ENCODE data around the gene ABCA7.

Gene ABCA7

GRCh38 chr19:1004204-1004802 lies 35.6 kb upstream of the ABCA7 start:
- no peak for DNase-seq (ENCODE audit: low read depth in 2 of 2)

DNA sequence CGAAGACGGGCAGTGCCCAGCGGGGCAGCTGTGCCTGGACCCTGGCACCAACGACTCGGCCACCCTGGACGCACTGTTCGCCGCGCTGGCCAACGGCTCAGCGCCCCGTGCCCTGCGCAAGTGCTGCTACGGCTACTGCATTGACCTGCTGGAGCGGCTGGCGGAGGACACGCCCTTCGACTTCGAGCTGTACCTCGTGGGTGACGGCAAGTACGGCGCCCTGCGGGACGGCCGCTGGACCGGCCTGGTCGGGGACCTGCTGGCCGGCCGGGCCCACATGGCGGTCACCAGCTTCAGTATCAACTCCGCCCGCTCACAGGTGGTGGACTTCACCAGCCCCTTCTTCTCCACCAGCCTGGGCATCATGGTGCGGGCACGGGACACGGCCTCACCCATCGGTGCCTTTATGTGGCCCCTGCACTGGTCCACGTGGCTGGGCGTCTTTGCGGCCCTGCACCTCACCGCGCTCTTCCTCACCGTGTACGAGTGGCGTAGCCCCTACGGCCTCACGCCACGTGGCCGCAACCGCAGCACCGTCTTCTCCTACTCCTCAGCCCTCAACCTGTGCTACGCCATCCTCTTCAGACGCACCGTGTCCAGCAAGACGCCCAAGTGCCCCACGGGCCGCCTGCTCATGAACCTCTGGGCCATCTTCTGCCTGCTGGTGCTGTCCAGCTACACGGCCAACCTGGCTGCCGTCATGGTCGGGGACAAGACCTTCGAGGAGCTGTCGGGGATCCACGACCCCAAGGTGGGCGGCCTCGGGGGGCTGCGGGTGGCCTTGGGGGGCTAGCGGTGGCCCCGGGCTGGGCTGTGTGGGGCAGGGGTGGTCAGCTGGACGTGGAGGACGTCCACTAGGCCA lies 34.9 kb upstream of the ABCA7 start:
- DNase-seq (ENCODE audit: low read depth in 2 of 2): no peak

GRCh38 chr19:1006711-1007398 lies 33.1 kb upstream of the ABCA7 start:
- no peak for DNase-seq (ENCODE audit: low read depth in 2 of 2)

- no peak for DNase-seq (ENCODE audit: low read depth in 2 of 2)
Observed at GRCh38 chr19:1007399-1008251, 32.3 kb upstream of the ABCA7 start.

DNA sequence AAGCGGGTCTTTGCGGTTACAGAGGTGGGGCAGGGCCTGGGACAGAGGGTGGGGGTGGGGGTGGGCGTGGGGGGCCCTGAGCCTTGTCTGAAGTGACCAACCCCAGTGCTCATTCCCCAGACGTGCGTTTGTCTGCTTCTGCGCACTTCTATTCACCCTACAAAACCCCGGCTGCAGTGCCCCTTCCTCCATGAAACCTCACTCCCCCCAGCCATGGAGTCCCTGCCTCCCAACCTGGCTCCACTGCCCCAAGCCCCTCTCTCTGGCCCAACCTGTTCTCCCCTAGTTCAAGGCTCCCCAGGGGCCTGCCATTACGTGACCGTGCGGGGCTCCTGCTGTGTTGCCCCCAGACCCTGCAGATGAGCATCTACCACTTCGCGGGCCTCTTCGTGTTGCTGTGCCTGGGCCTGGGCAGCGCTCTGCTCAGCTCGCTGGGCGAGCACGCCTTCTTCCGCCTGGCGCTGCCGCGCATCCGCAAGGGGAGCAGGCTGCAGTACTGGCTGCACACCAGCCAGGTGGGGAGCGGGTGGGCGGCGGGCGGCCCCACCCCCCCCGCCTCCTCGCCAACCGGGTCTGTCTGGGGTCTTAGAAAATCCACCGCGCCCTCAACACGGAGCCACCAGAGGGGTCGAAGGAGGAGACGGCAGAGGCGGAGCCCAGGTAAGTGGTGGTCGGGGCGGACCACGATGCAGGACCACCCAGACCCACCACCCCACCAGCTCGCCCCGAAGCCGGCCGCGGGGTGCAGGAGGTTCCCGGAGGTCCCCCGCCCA lies 31.5 kb upstream of the ABCA7 start:
- no peak for DNase-seq (ENCODE audit: low read depth in 2 of 2)

GRCh38 chr19:1009041-1009980 lies 30.6 kb upstream of the ABCA7 start:
- no peak for DNase-seq (ENCODE audit: low read depth in 2 of 2)

DNA sequence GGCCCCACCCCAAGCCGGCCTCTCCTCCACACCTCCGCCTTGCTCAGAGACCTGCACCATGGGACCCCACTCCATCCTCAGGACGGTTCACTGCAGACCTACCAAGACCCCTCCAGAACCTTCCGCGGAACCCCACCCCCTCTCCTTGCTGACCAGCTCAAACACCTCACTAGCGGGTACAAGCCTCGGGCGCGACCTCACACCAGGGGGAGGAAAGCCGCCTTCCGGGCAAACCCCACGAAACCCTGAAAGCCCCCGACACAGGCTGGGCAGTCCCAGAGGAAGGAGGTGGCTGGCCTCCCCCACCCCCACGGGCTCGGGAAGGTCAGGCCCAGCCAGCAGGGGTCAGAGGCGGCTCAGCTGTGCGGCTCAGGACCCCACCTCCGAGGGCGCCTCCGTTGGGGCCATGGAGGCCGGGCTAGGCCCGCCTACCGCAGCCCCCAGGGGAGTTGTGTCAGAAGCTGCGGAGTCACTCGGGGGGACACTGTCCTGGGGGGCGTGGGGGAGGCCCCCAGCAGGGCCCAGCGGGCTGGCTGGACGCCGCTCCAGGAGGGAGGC lies 29.8 kb upstream of the ABCA7 start:
- no peak for DNase-seq (ENCODE audit: low read depth in 2 of 2)

DNA sequence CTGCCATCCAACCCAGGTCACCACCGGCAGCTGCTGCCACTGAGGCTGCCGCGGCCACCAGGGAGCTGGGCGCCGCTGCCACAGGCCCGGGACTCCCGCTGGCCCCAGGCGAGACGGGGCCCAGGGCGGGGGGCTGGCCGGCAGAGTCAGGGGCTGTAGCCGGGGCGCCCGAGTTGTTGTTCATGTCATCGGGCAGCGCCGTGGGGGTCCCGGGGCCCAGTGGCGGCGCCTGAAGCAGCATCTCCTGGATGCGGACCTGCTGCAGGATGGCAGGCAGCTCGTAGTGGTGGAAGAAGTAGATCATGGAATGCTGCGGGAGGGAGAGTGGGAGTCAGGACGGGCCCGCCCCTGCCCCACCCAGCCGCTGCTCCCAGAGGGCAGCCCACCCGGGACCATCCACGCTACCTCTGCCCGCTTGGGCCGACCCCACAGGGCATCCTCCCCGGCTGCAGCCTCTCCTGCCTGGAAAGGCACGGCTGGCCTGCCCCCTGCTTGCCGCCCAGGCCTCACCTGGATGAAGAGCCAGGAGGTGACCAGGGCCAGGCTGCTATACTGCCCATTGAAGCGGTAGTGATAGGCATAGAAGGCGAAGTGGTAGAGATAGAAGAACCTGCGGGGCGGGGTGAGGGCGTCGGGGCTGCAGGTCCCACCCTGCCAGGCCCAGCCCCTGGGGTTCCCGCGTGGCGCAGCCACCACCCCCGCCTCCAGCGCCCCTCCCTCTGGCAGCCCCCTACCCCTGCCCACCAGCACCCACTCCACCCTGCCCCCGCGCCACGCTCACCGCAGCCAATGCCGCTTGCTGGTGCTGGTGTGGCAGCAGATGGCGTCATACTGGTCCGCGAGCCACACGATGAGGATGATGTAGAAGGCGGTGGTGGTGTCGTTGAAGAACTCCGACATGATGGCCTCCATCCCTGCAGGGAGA lies 29.1 kb upstream of the ABCA7 start:
- DNase-seq (ENCODE audit: low read depth in 2 of 2): no peak

DNA sequence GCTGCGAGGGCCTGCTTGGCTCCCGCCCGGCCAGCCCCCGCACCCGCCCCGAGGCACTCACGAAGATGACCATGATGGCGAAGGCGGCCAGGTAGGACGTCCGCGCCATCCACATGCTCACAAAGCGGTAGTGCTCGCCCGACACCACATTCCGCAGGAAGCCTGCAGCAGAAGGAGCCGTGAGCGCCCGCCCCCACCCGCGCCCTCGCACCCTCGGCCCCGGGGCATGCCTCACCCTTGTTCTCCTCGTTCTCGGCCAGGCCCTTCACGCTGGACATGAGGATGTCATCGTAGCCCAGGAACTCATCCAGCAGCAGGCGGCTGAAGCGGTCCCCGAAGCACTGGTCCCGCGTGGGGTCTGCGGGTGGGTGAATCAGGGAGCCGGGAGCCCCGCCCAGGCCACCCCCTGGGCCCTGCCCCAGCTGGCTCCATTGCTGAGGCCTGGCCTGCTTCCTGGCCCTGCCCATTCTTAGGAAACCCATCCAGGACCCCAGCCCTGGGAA lies 28.0 kb upstream of the ABCA7 start:
- no peak for DNase-seq (ENCODE audit: low read depth in 2 of 2)

DNA sequence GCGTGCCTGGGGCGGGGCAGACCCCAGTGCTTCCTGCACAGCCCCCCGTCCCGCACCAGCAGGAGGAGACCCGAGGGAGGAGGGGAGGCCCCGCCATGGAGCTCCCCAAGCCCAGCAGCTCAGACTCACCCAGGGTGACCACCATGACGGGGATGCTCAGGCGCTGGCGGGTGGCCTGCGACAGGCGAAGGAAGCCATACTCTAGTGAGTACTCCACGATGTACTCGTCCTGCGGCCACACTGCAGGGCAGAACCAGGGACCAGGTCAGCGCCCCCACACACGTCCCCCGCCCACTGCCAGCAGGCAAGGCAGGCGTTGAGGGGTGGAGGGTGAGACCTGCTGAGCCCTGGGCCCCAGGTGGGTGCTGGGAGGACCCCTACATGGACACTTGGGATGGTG lies 27.6 kb upstream of the ABCA7 start:
- no peak for DNase-seq (ENCODE audit: low read depth in 2 of 2)

GRCh38 chr19:1013218-1013617 lies 26.7 kb upstream of the ABCA7 start:
- no peak for DNase-seq (ENCODE audit: low read depth in 2 of 2)

DNA sequence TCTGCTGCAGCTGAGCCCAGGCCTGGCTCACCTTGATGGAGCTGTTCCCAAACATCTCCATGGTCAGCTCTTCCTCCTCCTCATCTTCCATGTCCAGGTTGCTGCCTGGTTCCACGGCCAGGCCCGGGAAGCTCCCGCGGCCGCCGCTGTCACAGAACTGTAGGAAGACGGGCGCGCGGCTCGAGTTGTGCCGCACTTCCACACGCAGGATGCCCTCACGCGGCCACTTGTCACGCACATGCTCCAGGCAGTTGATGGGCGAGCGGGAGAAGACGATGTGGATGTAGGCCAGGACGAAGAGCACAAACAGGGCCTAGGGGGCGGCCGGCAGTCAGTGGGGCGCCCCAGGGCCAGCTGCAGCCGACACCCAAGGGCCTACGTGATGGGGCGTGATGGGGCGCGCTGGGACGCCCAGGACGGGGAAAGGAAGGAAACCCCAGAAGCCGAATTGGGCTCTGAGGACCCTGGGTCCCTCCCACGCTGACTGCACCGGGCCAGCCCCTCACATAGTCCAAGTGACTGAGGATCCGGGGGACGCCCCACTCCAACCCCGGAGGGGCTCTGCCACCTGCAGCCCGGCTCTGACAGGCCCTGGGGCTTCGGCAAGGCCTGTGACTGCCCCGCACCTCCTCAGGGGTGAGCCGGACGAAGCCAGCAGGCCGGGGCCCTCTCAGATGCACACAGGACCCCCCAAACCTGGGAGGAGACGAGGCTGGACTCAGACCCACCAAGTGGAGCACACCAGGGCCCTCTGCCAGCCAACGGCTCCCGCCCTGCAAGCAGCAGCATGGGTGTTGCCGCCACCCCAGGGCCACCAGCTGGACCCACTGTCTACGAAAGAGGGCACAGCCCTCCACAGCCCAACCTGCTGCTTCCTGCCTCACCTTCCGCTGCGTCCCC lies 25.5 kb upstream of the ABCA7 start:
- no peak for DNase-seq (ENCODE audit: low read depth in 2 of 2)

DNA sequence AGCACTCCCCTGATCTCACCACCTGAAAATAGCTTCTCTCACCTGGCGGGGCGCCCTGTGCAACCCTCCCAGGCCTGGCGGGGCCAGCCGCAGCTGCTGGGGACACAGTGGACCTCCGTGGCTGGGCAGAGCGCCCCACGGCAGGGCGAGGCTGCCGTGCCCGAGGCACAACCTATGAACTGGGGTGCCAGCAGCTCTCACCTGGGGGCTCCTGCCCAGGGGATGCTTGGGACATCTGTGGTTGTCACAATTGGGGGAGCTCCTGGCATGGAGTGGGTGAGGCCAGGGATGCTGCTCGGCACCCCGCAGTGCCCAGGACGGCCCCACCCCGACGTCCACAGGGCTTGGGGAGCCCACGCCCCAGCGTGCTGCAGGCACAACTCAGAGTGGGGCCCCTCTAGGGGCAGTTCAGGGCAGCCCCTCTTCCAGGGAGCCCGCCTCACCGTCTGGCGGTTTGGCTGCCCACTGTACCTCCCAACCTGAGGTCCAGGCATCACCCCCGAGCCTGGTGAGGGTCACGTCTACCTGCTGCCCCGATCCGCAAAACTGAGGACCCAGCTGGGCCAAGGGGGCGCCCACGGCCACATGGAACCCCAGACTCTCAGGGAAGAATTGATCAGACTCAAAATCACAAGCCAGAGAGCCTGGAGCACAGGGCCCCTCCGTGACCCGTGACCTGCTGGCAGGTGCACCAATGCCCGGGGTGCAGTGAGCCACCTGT lies 24.7 kb upstream of the ABCA7 start:
- DNase-seq (ENCODE audit: low read depth in 2 of 2): no peak

- DNase-seq (ENCODE audit: low read depth in 2 of 2): no peak
Observed at GRCh38 chr19:1015782-1016646, 23.9 kb upstream of the ABCA7 start.

- no peak for DNase-seq (ENCODE audit: low read depth in 2 of 2)
Observed at GRCh38 chr19:1016647-1017114, 23.2 kb upstream of the ABCA7 start.

Measured in activated CD4-positive, alpha-beta T cell treated with anti-CD3 and anti-CD28 coated beads for 24 hours (primary cell).